Measurements from ENCODE around the gene CSGALNACT2.

- no peak for TF ChIP-seq CTCF (IDR thresholded peaks at IDR 0.05)
- TF ChIP-seq POLR2A (IDR thresholded peaks at IDR 0.05) = no peak
Measured at GRCh38 chr10:43110338-43111071, 27.7 kb upstream of the CSGALNACT2 start.

All from thyroid gland (tissue), 4 donors.